ENCODE data around the gene ADAMTS9.

Gene ADAMTS9

GRCh38 chr3:64685800-64686445 lies 1.9 kb downstream of the ADAMTS9 start:
- DNase-seq, result no peak

DNA sequence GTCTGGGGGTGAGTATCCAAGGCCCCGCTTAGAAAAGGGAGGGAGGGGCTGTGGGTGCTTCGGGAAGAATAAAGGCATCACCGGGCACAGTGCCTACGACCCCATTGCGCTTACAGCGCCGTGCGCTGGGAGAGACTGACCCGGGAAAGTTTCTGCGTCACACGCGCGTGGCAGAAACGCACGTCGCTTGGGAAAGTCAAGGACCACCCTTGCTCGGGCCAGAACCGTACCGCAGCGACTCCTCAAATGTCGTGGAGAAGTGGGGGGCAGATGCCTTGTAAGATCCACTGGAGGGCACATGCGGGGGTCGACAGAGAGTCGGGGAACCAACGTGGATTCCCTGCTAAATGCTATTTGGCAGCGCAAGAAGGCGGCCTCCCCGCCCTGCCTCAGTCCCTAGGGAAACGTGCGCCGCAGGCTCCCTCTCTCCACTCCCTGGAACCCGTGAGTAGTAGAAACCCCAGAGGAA lies 2.4 kb downstream of the ADAMTS9 start:
- no peak for DNase-seq

- no peak for DNase-seq
Measured at GRCh38 chr3:64684715-64685261, 3.0 kb downstream of the ADAMTS9 start.

DNA sequence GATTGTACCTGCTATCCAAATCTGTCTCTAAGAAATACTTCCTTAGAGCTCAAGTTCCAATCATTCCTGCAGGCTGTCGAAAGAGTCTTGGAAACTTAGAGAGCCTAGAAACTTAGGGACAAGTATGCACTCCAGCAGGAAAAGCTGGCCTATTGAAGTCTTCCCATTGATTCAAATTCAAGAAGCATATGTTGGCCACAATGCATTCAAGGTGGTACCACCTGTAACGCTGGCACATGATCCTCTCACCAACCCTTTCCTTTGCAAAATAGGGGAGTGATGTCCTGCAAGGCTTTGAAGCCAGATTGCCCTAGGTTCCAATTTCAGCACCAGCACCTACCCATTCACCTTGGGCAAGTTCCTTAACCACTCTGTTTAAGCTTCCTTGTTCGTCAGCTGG lies 6.0 kb downstream of the ADAMTS9 start:
- no peak for DNase-seq

- no peak for DNase-seq
Measured at GRCh38 chr3:64681015-64681414, 6.8 kb downstream of the ADAMTS9 start.

- DNase-seq, result no peak
Measured at GRCh38 chr3:64680334-64680733, 7.5 kb downstream of the ADAMTS9 start.

DNA sequence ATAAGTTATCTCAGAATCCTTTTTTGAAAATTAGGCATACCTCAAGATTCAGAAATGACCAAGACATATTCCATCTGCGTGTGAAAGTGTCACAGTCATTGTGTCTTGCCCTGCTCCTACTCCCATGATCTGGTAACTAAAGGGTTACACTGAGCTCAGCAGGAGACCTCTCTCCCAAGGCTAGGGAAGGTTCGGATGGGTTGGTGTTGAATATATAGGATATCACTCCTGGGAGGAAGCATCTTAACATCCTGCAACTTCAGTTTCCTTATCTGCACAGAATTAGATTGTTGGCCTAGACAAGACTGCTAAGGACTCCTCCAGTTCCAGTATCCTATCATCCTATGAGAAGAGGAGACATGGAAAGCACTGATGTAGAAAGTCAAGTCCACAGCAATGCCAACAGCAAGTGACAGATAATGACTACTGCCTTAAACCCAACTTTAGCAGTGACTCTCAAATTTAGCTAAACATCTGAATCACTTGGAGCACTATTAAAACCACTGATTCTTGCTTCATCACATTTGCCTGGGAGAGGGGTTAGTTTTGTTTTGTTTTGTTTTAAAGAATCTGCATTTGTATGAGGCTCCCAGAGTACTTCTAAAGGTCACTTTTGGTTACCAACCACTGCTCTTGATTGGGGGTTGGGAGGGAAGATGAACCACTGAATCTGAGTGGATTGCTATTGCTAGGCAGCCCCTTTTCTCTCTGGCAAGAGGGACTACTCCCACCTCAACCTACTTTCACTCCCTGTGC lies 9.7 kb downstream of the ADAMTS9 start:
- DNase-seq, result no peak

GRCh38 chr3:64676831-64677230 lies 11.0 kb downstream of the ADAMTS9 start:
- no peak for DNase-seq

DNA sequence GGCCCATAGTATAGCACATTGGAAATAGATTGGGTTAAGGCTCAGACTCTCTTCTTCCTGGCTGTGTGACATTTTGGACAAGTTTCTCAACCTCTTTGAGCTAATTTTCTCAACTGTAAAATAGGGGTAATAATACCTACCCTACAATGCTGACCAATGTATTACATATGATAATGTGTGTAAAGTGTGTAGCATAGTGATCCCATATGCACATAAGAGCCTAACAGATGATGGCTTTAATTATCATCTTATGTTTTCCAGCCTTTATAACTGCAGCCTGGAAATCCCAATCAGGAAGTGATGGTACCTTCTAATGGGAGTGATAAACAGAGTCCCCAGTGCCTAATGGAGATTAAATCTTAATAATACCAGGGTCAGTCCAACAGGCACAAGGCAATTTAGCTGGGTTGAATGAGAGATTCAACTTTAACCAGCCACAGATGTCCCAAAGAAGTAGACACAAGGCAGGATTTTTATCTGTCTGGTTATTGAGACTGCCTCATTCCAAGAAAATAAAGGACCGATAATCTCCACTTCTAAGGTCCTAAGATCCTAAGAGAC lies 12.0 kb downstream of the ADAMTS9 start:
- DNase-seq, result no peak

- DNase-seq, result no peak
Measured at GRCh38 chr3:64674591-64675076, 13.2 kb downstream of the ADAMTS9 start.

DNA sequence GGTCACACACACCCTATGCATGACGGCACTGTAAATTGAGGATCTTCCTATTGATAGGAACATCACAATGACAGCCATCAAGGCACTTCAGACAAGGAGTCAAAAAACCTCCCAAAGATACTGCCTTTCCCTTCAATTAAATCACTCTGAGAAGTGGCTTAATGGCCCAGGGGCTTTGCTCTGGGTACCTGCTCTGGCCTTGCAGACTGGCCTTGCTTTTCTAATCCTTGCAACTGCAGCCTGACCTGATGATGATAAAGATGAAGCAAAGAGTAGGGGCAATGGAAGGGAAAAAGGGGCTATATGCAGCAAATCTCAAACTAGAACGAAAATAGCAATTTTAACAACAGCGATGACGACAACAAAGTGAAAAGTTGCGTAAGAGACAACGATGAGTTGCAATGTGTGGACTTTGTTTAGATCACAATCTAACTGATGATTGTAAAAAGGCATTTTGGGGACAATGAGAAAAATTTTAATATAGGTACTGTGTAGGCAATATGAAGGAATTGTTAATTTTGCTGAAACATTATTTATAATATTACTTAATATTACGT lies 14.6 kb downstream of the ADAMTS9 start:
- no peak for DNase-seq

GRCh38 chr3:64668582-64669510 lies 19.0 kb downstream of the ADAMTS9 start:
- DNase-seq, result no peak

DNA sequence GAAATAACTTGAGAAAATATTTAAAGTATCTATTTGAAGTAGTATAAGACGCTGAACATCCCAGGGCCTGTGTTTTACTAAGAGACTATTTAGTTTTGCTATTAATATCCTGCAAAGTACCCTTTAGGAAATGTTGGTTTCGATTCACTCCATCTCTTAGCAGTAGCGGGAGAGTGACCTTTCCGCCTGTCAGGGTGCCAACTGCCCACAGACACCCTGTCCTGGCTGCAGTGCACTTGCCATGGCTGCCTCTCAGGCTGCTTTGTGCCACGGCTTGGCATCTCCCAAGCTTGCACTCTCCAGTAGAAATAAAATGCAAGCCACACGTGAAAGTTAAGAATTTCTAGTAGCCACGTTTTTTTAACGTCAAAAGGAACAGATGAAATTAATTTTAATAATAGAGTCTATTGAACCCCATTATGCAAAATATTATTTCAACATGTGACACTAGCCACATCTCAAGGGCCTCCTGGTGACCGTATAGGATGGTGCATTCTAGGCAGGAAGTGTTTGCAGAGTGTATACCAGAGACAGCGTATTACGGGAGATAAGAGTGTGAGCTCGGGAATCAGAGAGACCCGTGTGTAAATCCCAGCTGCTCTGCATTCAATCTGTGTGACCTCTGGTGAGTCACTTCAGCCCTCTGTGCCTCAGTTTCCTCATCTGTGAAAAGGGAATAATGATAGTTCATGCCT lies 19.8 kb downstream of the ADAMTS9 start:
- DNase-seq, result no peak

GRCh38 chr3:64667138-64667537 lies 20.7 kb downstream of the ADAMTS9 start:
- no peak for DNase-seq

DNA sequence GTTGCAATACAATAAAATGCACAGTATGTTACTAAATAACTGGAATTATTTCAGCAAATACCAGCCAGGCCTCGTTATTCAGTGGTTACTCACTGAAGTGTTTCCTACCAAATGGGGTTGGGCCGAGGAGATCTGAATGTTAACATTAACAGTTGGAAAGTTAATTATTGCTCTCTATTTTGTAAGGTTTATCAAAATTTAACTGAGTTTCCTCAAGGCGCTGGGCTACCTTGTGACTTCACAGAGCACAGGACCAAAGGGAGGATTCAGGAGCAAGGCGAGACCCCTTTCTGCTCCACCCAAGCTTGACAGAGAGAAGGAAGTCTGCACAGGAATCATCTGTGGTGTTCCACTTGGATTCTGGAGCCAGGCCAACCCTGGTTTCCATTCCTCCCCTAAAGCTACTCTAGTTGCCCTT lies 21.6 kb downstream of the ADAMTS9 start:
- DNase-seq, result no peak

- no peak for DNase-seq
Measured at GRCh38 chr3:64664397-64664796, 23.4 kb downstream of the ADAMTS9 start.

GRCh38 chr3:64659617-64659978 lies 28.2 kb downstream of the ADAMTS9 start:
- no peak for DNase-seq

GRCh38 chr3:64658001-64658400 lies 29.8 kb downstream of the ADAMTS9 start:
- DNase-seq, result no peak

GRCh38 chr3:64656544-64656943 lies 31.3 kb downstream of the ADAMTS9 start:
- DNase-seq, result no peak

GRCh38 chr3:64655160-64655559 lies 32.6 kb downstream of the ADAMTS9 start:
- no peak for DNase-seq

DNA sequence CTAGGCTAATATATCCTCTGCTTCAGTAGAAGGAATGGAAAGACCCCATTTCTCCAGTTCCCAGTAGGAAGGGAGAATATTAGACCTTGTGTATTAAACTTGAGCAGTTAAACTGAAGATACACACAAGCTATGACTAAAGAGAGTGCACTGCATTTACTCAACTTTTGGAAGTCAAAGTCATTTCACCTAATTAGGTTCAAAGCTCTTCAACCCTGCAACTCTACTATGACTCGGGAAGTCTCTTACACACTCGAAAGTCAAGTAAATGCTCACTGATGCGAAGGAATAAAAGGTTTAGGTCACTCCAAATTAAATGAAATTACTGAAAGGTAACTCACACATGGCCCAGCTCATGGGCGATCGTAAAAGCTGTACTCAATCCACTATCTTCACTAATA lies 33.8 kb downstream of the ADAMTS9 start:
- DNase-seq, result no peak

DNA sequence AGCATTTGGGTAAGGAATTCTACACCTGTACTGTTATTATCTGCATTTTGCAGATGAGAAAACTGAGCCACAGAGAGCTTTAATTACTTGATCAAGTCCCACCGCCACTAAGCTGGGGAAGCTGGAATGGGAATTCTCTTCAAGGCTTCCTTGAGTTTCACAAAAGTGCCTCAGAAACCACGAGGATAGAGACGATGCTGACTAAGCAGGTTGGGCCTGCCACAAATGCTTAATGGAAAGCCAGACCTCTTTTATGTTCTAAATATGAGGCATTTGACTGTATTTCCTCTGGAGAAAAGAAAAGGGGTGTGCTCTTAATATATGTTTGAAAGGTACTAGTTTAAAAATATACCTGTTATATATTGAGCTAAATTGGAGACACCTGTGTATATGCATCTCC lies 34.7 kb downstream of the ADAMTS9 start:
- DNase-seq, result no peak
